HepG2 (cell line): Measurements from ENCODE around the gene NOP56. TPM values are rescaled to one million over a fixed set of nuclear protein-coding genes. Genes with fewer than 3 reads are reported as not detected.
A peak's percentile ranks its signal among the peaks of the same experiment; 100 is the strongest.

ENCODE experiments used
- DR1 ChIP-seq: sonication (generic); formaldehyde crosslinking; IDR thresholded peaks from 2 replicates; pipeline ENCODE4 v1.8.0; 2021; ENCODE audit warnings: mild to moderate bottlenecking, missing genetic modification reagents, inconsistent platforms
- EED ChIP-seq: sonication (generic); formaldehyde crosslinking; IDR thresholded peaks from 2 replicates; pipeline ENCODE4 v1.5.0; 2020; ENCODE audit warnings: mild to moderate bottlenecking, missing genetic modification reagents
- ELF1 ChIP-seq: sonication (generic); formaldehyde crosslinking; IDR thresholded peaks from 2 replicates; pipeline ENCODE4 v1.4.0; 2020; ENCODE audit warnings: missing genetic modification reagents
- HNF4A ChIP-seq: sonication (generic); formaldehyde crosslinking; IDR thresholded peaks from 2 replicates; pipeline ENCODE4 v1.4.0; 2020; ENCODE audit warnings: missing genetic modification reagents
- MAFK ChIP-seq, 2 experiments: IDR thresholded peaks in 1 of 2; conservative IDR thresholded peaks in 1 of 2; 2 replicates each; pipeline ENCODE4 v1.6.1; 2011; ENCODE audit warnings: improper control_type of control experiment in 2 of 2, low read length in 2 of 2
- MIER2 ChIP-seq: IDR thresholded peaks from 2 replicates; pipeline ENCODE4 v1.6.1; 2016; ENCODE audit warnings: missing biosample characterization, missing genetic modification reagents
- RFX5 ChIP-seq: IDR thresholded peaks from 2 replicates; pipeline ENCODE4 v1.6.1; 2011; ENCODE audit warnings: low read depth, low read length, improper control_type of control experiment
- RFXAP ChIP-seq: sonication (generic); formaldehyde crosslinking; IDR thresholded peaks from 2 replicates; pipeline ENCODE4 v1.4.0; 2020; ENCODE audit warnings: missing genetic modification reagents, borderline replicate concordance
- SMC3 ChIP-seq: IDR thresholded peaks from 2 replicates; pipeline ENCODE4 v1.6.1; 2011; ENCODE audit warnings: low read length, improper control_type of control experiment
- SYNCRIP ChIP-seq: fragments of 200-400 bp; formaldehyde crosslinking; IDR thresholded peaks from 2 replicates; pipeline ENCODE4 v1.6.1; 2018; ENCODE audit warnings: mild to moderate bottlenecking, low read depth, low read length; ENCODE audit not compliant: insufficient read depth
- TCF12 ChIP-seq, 2 experiments: fragments of 450-650 bp in 1 of 2; sonication (generic) in 1 of 2; formaldehyde crosslinking in 1 of 2; IDR thresholded peaks; 2 replicates each; pipeline versions ENCODE4 v1.6.1 to v1.8.0; 2017 to 2022; ENCODE audit warnings: antibody characterized with exemption in 1 of 2, mild to moderate bottlenecking in 1 of 2, missing genetic modification reagents in 1 of 2, moderate library complexity in 1 of 2
- TSC22D2 ChIP-seq: sonication (generic); formaldehyde crosslinking; IDR thresholded peaks from 2 replicates; pipeline ENCODE4 v1.5.1; 2020; ENCODE audit warnings: missing genetic modification reagents, mild to moderate bottlenecking, borderline replicate concordance
- U2AF2 ChIP-seq: fragments of 200-400 bp; formaldehyde crosslinking; IDR thresholded peaks from 2 replicates; pipeline ENCODE4 v1.6.1; 2017; ENCODE audit warnings: low read depth, mild to moderate bottlenecking, low read length
- ZFP1 ChIP-seq: IDR thresholded peaks from 2 replicates; pipeline ENCODE4 v1.6.1; 2016
- ZMYM4 ChIP-seq: sonication (generic); formaldehyde crosslinking; IDR thresholded peaks from 2 replicates; pipeline ENCODE4 v1.8.1; 2023; ENCODE audit warnings: mild to moderate bottlenecking, missing genetic modification reagents
- ZNF546 ChIP-seq: sonication (generic); formaldehyde crosslinking; conservative IDR thresholded peaks from 2 replicates; pipeline ENCODE4 v1.8.1; 2023; ENCODE audit warnings: mild to moderate bottlenecking, missing genetic modification reagents
- ZNF589 ChIP-seq: sonication (generic); formaldehyde crosslinking; conservative IDR thresholded peaks from 2 replicates; pipeline ENCODE4 v1.8.0; 2022; ENCODE audit warnings: mild to moderate bottlenecking, moderate library complexity, missing genetic modification reagents
- polyA plus RNA-seq, 8 experiments: library from polyadenylated mRNA; depleted of rRNA in 3 of 8; stranded (reverse) in 7 of 8; unstranded in 1 of 8; fragments of >200 nt; fragmentation: Illumina TruSeq in 4 of 8; extraction: Trizol in 4 of 8; gene quantifications; 2 replicates each; pipeline versions ENCODE4 v1.2.1 to v1.2.3, GENCODE V29; 2011 to 2016; ENCODE audit warnings: low read depth in 4 of 8, missing spikeins in 1 of 8, mixed read lengths in 1 of 8; ENCODE audit not compliant: insufficient read depth in 1 of 8
- total RNA-seq, 5 experiments: library from RNA; depleted of rRNA; stranded (reverse); fragments of >200 nt; fragmentation: Illumina TruSeq; extraction: Trizol; gene quantifications; 2 replicates each; pipeline ENCODE4 v1.2.3, GENCODE V29; 2016; ENCODE audit warnings: low read depth in 1 of 5
- TF ChIP-seq, protein P1 (sequence below): IDR thresholded peaks from 2 replicates; pipeline ENCODE4 v1.6.1; 2016; ENCODE audit warnings: missing compliant biosample characterization, missing genetic modification reagents, borderline replicate concordance
- TF ChIP-seq, protein P2 (sequence below): sonication (generic); formaldehyde crosslinking; IDR thresholded peaks from 2 replicates; pipeline ENCODE4 v1.5.0; 2020; ENCODE audit warnings: missing genetic modification reagents
- TF ChIP-seq, protein P3 (sequence below): sonication (generic); formaldehyde crosslinking; IDR thresholded peaks from 2 replicates; pipeline ENCODE4 v1.9.0; 2022; ENCODE audit warnings: low read depth, missing genetic modification reagents
- TF ChIP-seq, protein P4 (sequence below): sonication (generic); formaldehyde crosslinking; IDR thresholded peaks from 2 replicates; pipeline ENCODE4 v1.4.0; 2020; ENCODE audit warnings: low read depth, mild to moderate bottlenecking, missing genetic modification reagents
- TF ChIP-seq, protein P5 (sequence below): sonication (generic); formaldehyde crosslinking; IDR thresholded peaks from 2 replicates; pipeline ENCODE4 v1.5.0; 2020; ENCODE audit warnings: mild to moderate bottlenecking, missing genetic modification reagents

Gene NOP56
- total and polyA plus RNA-seq, 2 of the 13 experiments (the other 11 are each of a cell fraction or from before 2014, with no cell fraction given) = 369 to 1,116 TPM

DNA sequence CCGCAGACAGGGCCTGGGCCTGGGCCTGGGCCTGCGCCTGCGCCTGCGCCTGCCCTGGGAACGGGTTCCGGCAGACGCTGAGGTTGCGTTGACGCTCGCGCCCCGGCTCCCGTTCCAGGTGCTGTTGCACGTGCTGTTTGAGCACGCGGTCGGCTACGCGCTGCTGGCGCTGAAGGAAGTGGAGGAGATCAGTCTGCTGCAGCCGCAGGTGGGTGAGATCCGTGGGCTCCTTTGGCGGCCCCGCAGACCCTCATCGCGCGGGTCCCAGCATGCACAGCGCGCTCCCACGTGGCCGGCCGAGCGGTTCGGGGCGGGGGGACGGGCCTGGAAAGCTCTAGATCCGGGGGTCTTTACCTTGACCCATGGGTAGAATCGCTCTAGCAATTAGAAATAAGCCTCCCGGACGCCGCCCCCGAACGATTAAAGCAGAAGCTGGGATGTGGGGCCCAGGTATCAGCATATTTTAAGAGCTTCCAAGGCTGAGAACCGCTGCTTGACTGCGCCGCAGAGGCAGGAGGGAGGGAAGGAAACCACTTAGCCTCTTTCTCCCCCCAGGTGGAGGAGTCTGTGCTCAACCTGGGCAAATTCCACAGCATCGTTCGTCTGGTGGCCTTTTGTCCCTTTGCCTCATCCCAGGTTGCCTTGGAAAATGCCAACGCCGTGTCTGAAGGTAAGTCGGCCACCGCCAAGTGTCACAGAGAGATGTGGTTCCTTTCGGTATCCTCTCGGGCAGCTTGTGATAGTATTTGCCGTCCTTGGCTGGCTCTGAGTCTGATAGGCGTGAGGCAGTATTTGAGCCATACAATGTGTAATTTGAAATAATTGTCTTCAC is 508 bp downstream of the NOP56 start (continued):
- TF ChIP-seq, protein P1, sequence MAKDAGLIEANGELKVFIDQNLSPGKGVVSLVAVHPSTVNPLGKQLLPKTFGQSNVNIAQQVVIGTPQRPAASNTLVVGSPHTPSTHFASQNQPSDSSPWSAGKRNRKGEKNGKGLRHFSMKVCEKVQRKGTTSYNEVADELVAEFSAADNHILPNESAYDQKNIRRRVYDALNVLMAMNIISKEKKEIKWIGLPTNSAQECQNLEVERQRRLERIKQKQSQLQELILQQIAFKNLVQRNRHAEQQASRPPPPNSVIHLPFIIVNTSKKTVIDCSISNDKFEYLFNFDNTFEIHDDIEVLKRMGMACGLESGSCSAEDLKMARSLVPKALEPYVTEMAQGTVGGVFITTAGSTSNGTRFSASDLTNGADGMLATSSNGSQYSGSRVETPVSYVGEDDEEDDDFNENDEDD = no peak
- TF ChIP-seq SYNCRIP = no peak
- no peak for TF ChIP-seq EED (CRISPR knock-in tag)
- peak; percentile 57; the same call in 1 of the 2 replicates for TF ChIP-seq ZMYM4 (CRISPR knock-in tag)
- TF ChIP-seq, protein P2, sequence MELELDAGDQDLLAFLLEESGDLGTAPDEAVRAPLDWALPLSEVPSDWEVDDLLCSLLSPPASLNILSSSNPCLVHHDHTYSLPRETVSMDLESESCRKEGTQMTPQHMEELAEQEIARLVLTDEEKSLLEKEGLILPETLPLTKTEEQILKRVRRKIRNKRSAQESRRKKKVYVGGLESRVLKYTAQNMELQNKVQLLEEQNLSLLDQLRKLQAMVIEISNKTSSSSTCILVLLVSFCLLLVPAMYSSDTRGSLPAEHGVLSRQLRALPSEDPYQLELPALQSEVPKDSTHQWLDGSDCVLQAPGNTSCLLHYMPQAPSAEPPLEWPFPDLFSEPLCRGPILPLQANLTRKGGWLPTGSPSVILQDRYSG (CRISPR knock-in tag) = peak; percentile 61
- TF ChIP-seq HNF4A (CRISPR knock-in tag) = no peak
- TF ChIP-seq MAFK (conservative IDR thresholded peaks at IDR 0.05 in 1 of 2, IDR thresholded peaks at IDR 0.05 in 1 of 2; ENCODE audit: low read length in 2 of 2) = no peak
- peak; percentile 81; the same call in 1 of the 2 replicates for TF ChIP-seq ZNF546 (CRISPR knock-in tag)
- no peak for TF ChIP-seq TCF12 (IDR thresholded peaks at IDR 0.05)
- peak; percentile 32 for TF ChIP-seq TCF12 (CRISPR knock-in tag; IDR thresholded peaks at IDR 0.05)
- no peak; the same call in 1 of the 2 replicates for TF ChIP-seq U2AF2
- 0 out of 2 replicates have a peak, but pooled peaks have one; percentile 79 for TF ChIP-seq DR1 (CRISPR knock-in tag)
- 0 out of 2 replicates have a peak, but pooled peaks have one; percentile 42 for TF ChIP-seq ZNF589 (CRISPR knock-in tag)
- 0 out of 2 replicates have a peak, but pooled peaks have one; percentile 19 for TF ChIP-seq TSC22D2 (CRISPR knock-in tag)
- TF ChIP-seq, protein P3, sequence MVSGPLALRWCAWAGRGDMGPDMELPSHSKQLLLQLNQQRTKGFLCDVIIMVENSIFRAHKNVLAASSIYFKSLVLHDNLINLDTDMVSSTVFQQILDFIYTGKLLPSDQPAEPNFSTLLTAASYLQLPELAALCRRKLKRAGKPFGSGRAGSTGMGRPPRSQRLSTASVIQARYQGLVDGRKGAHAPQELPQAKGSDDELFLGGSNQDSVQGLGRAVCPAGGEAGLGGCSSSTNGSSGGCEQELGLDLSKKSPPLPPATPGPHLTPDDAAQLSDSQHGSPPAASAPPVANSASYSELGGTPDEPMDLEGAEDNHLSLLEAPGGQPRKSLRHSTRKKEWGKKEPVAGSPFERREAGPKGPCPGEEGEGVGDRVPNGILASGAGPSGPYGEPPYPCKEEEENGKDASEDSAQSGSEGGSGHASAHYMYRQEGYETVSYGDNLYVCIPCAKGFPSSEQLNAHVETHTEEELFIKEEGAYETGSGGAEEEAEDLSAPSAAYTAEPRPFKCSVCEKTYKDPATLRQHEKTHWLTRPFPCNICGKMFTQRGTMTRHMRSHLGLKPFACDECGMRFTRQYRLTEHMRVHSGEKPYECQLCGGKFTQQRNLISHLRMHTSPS (CRISPR knock-in tag) = 0 out of 2 replicates have a peak, but pooled peaks have one; percentile 21
- TF ChIP-seq, protein P4, sequence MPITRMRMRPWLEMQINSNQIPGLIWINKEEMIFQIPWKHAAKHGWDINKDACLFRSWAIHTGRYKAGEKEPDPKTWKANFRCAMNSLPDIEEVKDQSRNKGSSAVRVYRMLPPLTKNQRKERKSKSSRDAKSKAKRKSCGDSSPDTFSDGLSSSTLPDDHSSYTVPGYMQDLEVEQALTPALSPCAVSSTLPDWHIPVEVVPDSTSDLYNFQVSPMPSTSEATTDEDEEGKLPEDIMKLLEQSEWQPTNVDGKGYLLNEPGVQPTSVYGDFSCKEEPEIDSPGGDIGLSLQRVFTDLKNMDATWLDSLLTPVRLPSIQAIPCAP (CRISPR knock-in tag) = no peak
- no peak for TF ChIP-seq ELF1
- TF ChIP-seq RFXAP (CRISPR knock-in tag) = no peak; the same call in 1 of the 2 replicates
- TF ChIP-seq, protein P5, sequence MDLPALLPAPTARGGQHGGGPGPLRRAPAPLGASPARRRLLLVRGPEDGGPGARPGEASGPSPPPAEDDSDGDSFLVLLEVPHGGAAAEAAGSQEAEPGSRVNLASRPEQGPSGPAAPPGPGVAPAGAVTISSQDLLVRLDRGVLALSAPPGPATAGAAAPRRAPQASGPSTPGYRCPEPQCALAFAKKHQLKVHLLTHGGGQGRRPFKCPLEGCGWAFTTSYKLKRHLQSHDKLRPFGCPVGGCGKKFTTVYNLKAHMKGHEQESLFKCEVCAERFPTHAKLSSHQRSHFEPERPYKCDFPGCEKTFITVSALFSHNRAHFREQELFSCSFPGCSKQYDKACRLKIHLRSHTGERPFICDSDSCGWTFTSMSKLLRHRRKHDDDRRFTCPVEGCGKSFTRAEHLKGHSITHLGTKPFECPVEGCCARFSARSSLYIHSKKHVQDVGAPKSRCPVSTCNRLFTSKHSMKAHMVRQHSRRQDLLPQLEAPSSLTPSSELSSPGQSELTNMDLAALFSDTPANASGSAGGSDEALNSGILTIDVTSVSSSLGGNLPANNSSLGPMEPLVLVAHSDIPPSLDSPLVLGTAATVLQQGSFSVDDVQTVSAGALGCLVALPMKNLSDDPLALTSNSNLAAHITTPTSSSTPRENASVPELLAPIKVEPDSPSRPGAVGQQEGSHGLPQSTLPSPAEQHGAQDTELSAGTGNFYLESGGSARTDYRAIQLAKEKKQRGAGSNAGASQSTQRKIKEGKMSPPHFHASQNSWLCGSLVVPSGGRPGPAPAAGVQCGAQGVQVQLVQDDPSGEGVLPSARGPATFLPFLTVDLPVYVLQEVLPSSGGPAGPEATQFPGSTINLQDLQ (CRISPR knock-in tag) = peak; percentile 80; the same call in 1 of the 2 replicates
- no peak for TF ChIP-seq MIER2 (CRISPR knock-in tag)
- no peak; the same call in 1 of the 2 replicates for TF ChIP-seq RFX5
- TF ChIP-seq SMC3 = no peak
- TF ChIP-seq ZFP1 = no peak
